HepG2 (cell line): ENCODE data around the gene TBC1D1.

Experiments
- CREB1 ChIP-seq, 2 experiments: fragments of 450-650 bp in 1 of 2; IDR thresholded peaks; 2 replicates each; pipeline ENCODE4 v1.6.1; 2016 to 2017; ENCODE audit warnings: control low read depth in 1 of 2, mild to moderate bottlenecking in 1 of 2, missing compliant biosample characterization in 1 of 2, missing genetic modification characterization in 1 of 2
- CTCF ChIP-seq: sonication (generic); formaldehyde crosslinking; IDR thresholded peaks from 2 replicates; pipeline ENCODE4 v1.5.0; 2020; ENCODE audit warnings: mild to moderate bottlenecking, missing genetic modification reagents, moderate library complexity
- E2F1 ChIP-seq: sonication (generic); formaldehyde crosslinking; IDR thresholded peaks from 2 replicates; pipeline ENCODE4 v1.5.0; 2020; ENCODE audit warnings: missing genetic modification reagents
- FOXJ3 ChIP-seq: sonication (generic); formaldehyde crosslinking; IDR thresholded peaks from 2 replicates; pipeline ENCODE4 v1.4.0; 2020; ENCODE audit warnings: missing genetic modification reagents, mild to moderate bottlenecking, borderline replicate concordance
- FOXP1 ChIP-seq, 2 experiments: fragments of 450-650 bp in 1 of 2; IDR thresholded peaks; 2 replicates each; pipeline ENCODE4 v1.6.1; 2017 to 2018; ENCODE audit warnings: antibody characterized with exemption in 1 of 2
- GTF2F1 ChIP-seq: fragments of 150-350 bp; IDR thresholded peaks from 2 replicates; pipeline ENCODE4 v1.6.1; 2014; ENCODE audit warnings: low read length
- KMT2A ChIP-seq: sonication (generic); formaldehyde crosslinking; IDR thresholded peaks from 2 replicates; pipeline ENCODE4 v1.4.0; 2020; ENCODE audit warnings: missing genetic modification reagents
- MXI1 ChIP-seq: IDR thresholded peaks from 3 replicates; pipeline ENCODE4 v1.6.1; 2012; ENCODE audit warnings: low read depth, low read length, inconsistent platforms, borderline replicate concordance
- POLR2A ChIP-seq, 2 experiments: IDR thresholded peaks; 2 replicates each; pipeline ENCODE4 v1.6.1; 2011; ENCODE audit warnings: low read depth in 2 of 2, low read length in 2 of 2, mild to moderate bottlenecking in 1 of 2, moderate library complexity in 1 of 2; ENCODE audit not compliant: insufficient read depth in 1 of 2
- RBM39 ChIP-seq: fragments of 200-400 bp; formaldehyde crosslinking; IDR thresholded peaks from one replicate; pipeline ENCODE4 v1.6.1; 2018; ENCODE audit warnings: antibody characterized with exemption, mild to moderate bottlenecking, low read depth, low read length; ENCODE audit not compliant: poor library complexity, severe bottlenecking
- TBP ChIP-seq: sonication (generic); formaldehyde crosslinking; IDR thresholded peaks from 2 replicates; pipeline ENCODE4 v1.5.0; 2020; ENCODE audit warnings: missing genetic modification reagents

- TF ChIP-seq CTCF (CRISPR knock-in tag) (no peak), CREB1 (IDR thresholded peaks at IDR 0.05) (no peak), CREB1 (CRISPR knock-in tag; IDR thresholded peaks at IDR 0.05) (no peak), POLR2A (IDR thresholded peaks at IDR 0.05; ENCODE audit: insufficient read depth in 1 of 2, low read depth in 2 of 2, low read length in 2 of 2) (no peak), MXI1 (no peak), RBM39 (no peak), GTF2F1 (no peak), E2F1 (CRISPR knock-in tag) (no peak), FOXJ3 (CRISPR knock-in tag) (no peak), FOXP1 (IDR thresholded peaks at IDR 0.05) (no peak), FOXP1 (CRISPR knock-in tag; IDR thresholded peaks at IDR 0.05) (no peak), TBP (no peak), KMT2A (CRISPR knock-in tag) (no peak)
These were observed 32.0 kb upstream of the TBC1D1 start for GRCh38 chr4:37858872-37859271.
